ENCODE measurements around the gene ARHGEF40. TPM values are rescaled to one million over a fixed set of nuclear protein-coding genes. Genes with fewer than 3 reads are reported as not detected.

Gene ARHGEF40
- total and polyA plus RNA-seq, 2 donors (not counting 1 experiment from before 2014, with no cell fraction given) = 1.0 to 1.7 TPM

- Histone ChIP-seq H3K4me1 (ENCODE audit: control insufficient read depth in 2 of 2, insufficient read depth in 2 of 2, low read length in 2 of 2) (peaks cover 0 to under 1% of the 10 kb centered on the region in 2 donors), H3K4me2 (replicated peaks; ENCODE audit: low read depth, low read length, poor library complexity, severe bottlenecking) (no peak overlapping the region), H3K9ac (ENCODE audit: low read length) (no peak overlapping the region), H3K27ac (ENCODE audit: low read length in 2 of 2) (no peak overlapping the region), H3K36me3 (replicated peaks in 1 of 2; ENCODE audit: control extremely low read depth in 1 of 2, control insufficient read depth in 1 of 2, extremely low read depth in 1 of 2, insufficient read depth in 2 of 2, low read length in 1 of 2) (no peaks in the 10 kb centered on the region), H3K4me3 (ENCODE audit: control extremely low read depth in 1 of 5, extremely low read depth in 1 of 5, insufficient read depth in 1 of 5, low read depth in 2 of 5, low read length in 4 of 5) (no peak overlapping the region), H3K9me3 (ENCODE audit: control extremely low read depth in 1 of 3, control insufficient read depth in 2 of 3, insufficient read depth in 1 of 3, low read length in 2 of 3) (peaks cover 0 to 3% (median 0%) of the 10 kb centered on the region in 3 donors), H4K20me1 (ENCODE audit: control insufficient read depth, insufficient read depth, low read length, poor library complexity, severe bottlenecking) (no peaks in the 10 kb centered on the region), H3K79me2 (ENCODE audit: control insufficient read depth, insufficient read depth, low read length) (no peaks in the 10 kb centered on the region), H2AFZ (ENCODE audit: insufficient read depth, low read depth, low read length, poor library complexity, severe bottlenecking) (no peak overlapping the region), H3K27me3 (replicated peaks in 1 of 4; ENCODE audit: control extremely low read depth in 1 of 4, control insufficient read depth in 3 of 4, insufficient read depth in 4 of 4, low read length in 3 of 4) (no peaks in the 10 kb centered on the region)
- TF ChIP-seq EZH2 (IDR thresholded peaks at IDR 0.05; ENCODE audit: borderline replicate concordance, insufficient read depth, low read depth, low read length, poor library complexity, severe bottlenecking) = no peak
- no peak for TF ChIP-seq CTCF (IDR thresholded peaks at IDR 0.05)
- Mint-ChIP-seq H3K4me1 (peaks cover 6% of the 10 kb centered on the region), H3K27me3 (peaks cover 8% of the 10 kb centered on the region), H3K4me3 (no peak overlapping the region), H3K27ac (no peak overlapping the region), H3K9me3 (ENCODE audit: insufficient read depth) (no peaks in the 10 kb centered on the region)
- ChIA-PET POLR2A (no interaction called here), CTCF (interaction anchor here (0.8 to 2.0 kb wide), 4 partner anchors 11 to 67 kb away, joined by 3 to 7 read pairs (median 4); no protein-coding TSS in a partner anchor)
- no peak for DNase-seq
- intact Hi-C loops (cut with micrococcal nuclease) = no loop called here
- ATAC-seq (ENCODE audit: low read depth) = no peak
- WGBS (ENCODE audit: insufficient coverage) = 89% methylated on average over 26 of the region's 30 CpGs
These were observed 11.5 kb downstream of the ARHGEF40 start for GRCh38 chr14:21081521-21082142.

DNA sequence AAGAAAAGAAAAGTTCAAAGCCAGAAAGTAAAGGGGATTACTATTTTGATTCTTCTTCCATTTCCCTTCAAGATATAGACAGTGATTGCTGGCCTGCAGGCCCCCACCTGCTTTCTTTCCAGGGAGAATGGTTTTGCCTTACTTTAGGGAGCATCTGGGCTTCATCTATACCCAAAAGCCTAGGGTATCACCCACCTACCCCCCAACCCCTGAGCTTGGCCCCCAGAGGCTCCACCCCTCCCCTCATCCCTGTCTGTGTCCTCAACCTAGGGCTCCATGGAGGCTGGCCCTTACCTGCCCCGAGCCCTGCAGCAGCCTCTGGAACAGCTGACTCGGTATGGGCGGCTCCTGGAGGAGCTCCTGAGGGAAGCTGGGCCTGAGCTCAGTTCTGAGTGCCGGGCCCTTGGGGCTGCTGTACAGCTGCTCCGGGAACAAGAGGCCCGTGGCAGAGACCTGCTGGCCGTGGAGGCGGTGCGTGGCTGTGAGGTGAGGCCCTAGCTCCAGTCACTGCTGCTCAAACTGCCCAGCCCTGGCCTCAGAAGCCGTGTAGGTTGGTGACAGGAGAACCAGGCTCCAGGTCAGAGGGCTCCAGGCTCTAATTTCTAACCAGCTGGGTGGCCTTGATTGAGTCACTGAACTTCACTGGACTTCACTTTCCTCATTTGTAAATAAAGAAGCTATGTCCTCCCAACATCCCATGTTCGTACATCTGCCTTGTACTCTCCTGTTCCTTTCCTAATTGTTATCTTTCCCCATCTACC, 13.6 kb downstream of the ARHGEF40 start:
- POLR2A ChIA-PET = no interaction called here
- 94% methylated on average over 11 of the region's 11 CpGs for WGBS (ENCODE audit: insufficient coverage)
- no peak for DNase-seq
- Histone ChIP-seq H4K20me1 (ENCODE audit: control insufficient read depth, insufficient read depth, low read length, poor library complexity, severe bottlenecking) (no peaks in the 10 kb centered on the region), H3K9ac (ENCODE audit: low read length) (no peak overlapping the region), H3K4me1 (ENCODE audit: control insufficient read depth in 2 of 2, insufficient read depth in 2 of 2, low read length in 2 of 2) (peaks cover 11 to 14% of the 10 kb centered on the region in 2 donors), H3K4me2 (replicated peaks; ENCODE audit: low read depth, low read length, poor library complexity, severe bottlenecking) (no peak overlapping the region), H3K36me3 (replicated peaks in 1 of 2; ENCODE audit: control extremely low read depth in 1 of 2, control insufficient read depth in 1 of 2, extremely low read depth in 1 of 2, insufficient read depth in 2 of 2, low read length in 1 of 2) (no peaks in the 10 kb centered on the region), H3K4me3 (ENCODE audit: control extremely low read depth in 1 of 5, extremely low read depth in 1 of 5, insufficient read depth in 1 of 5, low read depth in 2 of 5, low read length in 4 of 5) (no peak overlapping the region), H3K79me2 (ENCODE audit: control insufficient read depth, insufficient read depth, low read length) (no peaks in the 10 kb centered on the region), H3K9me3 (ENCODE audit: control extremely low read depth in 1 of 3, control insufficient read depth in 2 of 3, insufficient read depth in 1 of 3, low read length in 2 of 3) (peaks cover 0 to 3% (median 0%) of the 10 kb centered on the region in 3 donors), H3K27me3 (replicated peaks in 1 of 4; ENCODE audit: control extremely low read depth in 1 of 4, control insufficient read depth in 3 of 4, insufficient read depth in 4 of 4, low read length in 3 of 4) (no peaks in the 10 kb centered on the region), H3K27ac (ENCODE audit: low read length in 2 of 2) (no peak overlapping the region), H2AFZ (ENCODE audit: insufficient read depth, low read depth, low read length, poor library complexity, severe bottlenecking) (no peak overlapping the region)
- intact Hi-C loops (cut with micrococcal nuclease) = no loop called here
- CTCF ChIA-PET = interaction anchor here (0.6 to 7.8 kb wide), 7 partner anchors 10 to 72 kb away, joined by 3 to 73 read pairs (median 4); partner anchors contain the start of gene ARHGEF40
- Mint-ChIP-seq H3K27ac (no peak overlapping the region), H3K4me1 (peaks cover 13% of the 10 kb centered on the region), H3K27me3 (peaks cover 8% of the 10 kb centered on the region), H3K9me3 (ENCODE audit: insufficient read depth) (no peaks in the 10 kb centered on the region), H3K4me3 (no peak overlapping the region)
- ATAC-seq (ENCODE audit: low read depth) = no peak
- TF ChIP-seq CTCF (IDR thresholded peaks at IDR 0.05) = no peak

Data from B cell (primary cell).